ENCODE data around the gene PLOD1. TPM values are rescaled to one million over a fixed set of nuclear protein-coding genes. Genes with fewer than 3 reads are reported as not detected.
A peak's percentile ranks its signal among the peaks of the same experiment; 100 is the strongest.

PLOD1 gene
- total RNA-seq, 1 donor, result 309 TPM

DNA sequence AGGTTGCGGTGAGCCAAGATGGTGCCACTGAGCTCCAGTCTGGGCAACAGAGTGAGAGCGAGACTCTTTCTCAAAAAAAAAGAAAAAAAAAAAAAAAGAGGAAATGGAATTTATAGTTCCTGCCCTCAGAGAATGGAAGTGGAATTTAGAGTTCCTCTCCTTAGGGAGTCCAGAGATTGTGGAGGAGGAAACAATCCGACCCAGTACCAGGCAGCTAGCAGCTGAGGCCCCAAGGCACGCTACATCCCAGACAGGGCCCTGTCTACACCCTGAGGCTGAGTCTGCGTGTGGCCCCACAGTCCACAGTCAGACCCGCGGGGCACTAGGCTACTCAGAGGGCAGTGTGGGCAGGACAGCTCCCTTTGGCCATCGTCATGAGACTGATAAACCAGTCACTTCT is 43.8 kb downstream of the PLOD1 start:
- no peak for TF ChIP-seq CTCF (IDR thresholded peaks at IDR 0.05; ENCODE audit: insufficient read depth, low read depth, low read length)
- H3K4me3 ChIP-seq (ENCODE audit: low read depth, low read length), result no peak overlapping the region
- DNase-seq (ENCODE audit: low read depth), result no peak

DNA sequence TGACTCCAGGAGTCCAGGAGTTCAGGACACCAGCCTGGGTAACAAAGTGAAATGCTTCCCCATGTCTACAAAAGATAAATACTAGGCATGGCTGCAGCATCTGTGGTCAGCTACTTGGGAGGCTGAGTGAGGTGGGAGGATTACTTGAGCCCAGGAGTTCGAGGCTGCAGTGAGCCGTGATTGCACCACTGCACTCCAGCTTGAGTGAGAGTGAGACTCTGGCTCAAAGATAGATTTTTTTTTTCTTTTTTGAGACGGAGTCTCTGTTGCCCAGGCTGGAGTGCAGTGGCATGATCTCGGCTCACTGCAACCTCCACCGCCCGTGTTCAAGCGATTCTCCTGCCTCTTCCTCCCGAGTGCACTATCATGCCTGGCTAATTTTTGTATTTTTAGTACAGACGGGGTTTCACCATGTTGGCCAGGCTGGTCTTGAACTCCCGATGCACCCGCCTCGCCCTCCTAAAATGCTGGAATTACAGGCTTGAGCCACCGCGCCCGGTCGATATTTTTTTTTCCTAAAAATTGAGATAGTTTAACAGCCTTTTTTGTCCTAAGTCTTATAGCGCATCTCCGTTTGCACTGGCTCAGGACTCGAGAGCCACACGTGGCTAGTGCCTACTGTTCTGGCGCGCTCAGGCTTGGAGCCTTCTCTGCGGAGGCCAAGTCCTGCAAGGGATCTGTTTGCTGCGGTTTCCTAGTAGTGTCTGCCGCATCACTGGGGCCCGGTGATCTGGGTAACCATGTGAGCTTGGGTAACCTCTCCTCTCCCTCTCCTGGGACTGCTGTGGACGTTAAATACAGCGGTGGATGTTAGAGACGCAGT is 44.7 kb downstream of the PLOD1 start:
- peak overlapping the region; percentile 74 for H3K4me3 ChIP-seq (ENCODE audit: low read depth, low read length)
- no peak for DNase-seq (ENCODE audit: low read depth)
- TF ChIP-seq CTCF (IDR thresholded peaks at IDR 0.05; ENCODE audit: insufficient read depth, low read depth, low read length), result no peak

DNA sequence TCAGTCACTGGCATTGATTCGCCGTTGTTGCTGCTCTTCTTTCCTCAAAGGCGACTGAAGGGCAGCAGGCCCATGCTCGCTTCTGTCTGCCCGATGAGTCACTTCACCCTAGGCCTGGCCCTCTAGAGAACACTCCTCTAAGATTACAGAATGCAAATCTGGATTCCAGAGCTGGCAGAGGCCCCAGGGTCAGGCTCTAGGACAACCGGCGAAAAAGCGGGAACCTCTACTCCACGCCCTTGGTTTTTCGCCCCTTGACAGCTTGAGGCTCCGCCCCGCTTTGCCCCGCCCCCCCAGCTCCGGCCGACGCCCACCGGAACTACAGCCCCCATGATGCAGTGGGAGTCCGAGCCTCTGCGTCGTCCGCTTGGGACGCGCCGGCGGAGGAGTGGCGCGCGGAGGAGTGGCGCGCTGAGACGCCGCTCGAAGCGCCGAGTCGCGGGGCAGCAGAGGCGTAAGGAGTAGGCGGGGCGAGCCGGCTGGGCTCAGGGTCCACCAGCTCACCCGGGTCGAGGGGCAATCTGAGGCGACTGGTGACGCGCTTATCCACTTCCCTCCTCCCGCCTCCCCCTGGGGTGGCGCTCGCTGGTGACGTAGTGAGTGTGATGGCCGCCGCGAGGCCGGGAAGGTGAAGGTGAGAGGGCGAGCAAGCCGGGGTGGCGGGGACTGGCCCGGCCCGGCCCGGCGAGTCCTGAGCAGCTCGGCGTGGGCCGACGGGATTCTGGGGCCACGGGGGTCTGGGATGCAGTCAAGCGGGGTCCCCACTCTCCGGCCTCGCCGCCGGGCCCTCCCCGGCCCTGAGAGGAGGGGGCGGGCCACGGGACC is 45.5 kb downstream of the PLOD1 start, which contains the start of gene MFN2:
MFN2 (plus strand) TSS at position 594 of the 825 bp plus-strand sequence. CDS start 8,725 bp downstream, outside the sequence.
- no peak for TF ChIP-seq CTCF (IDR thresholded peaks at IDR 0.05; ENCODE audit: insufficient read depth, low read depth, low read length)
- peak; percentile 98 for DNase-seq (ENCODE audit: low read depth)
- peak within 1 kb of the TSS; percentile 74 for H3K4me3 ChIP-seq (ENCODE audit: low read depth, low read length)

GRCh38 chr1:11980676-11980972 is 46.1 kb downstream of the PLOD1 start:
- peak overlapping the region; percentile 74 for H3K4me3 ChIP-seq (ENCODE audit: low read depth, low read length)
- DNase-seq (ENCODE audit: low read depth), result no peak
- TF ChIP-seq CTCF (IDR thresholded peaks at IDR 0.05; ENCODE audit: insufficient read depth, low read depth, low read length), result no peak

GRCh38 chr1:11981378-11982009 is 47.0 kb downstream of the PLOD1 start:
- H3K4me3 ChIP-seq (ENCODE audit: low read depth, low read length), result peak overlapping the region; percentile 74
- DNase-seq (ENCODE audit: low read depth), result no peak
- TF ChIP-seq CTCF (IDR thresholded peaks at IDR 0.05; ENCODE audit: insufficient read depth, low read depth, low read length), result no peak

GRCh38 chr1:11982010-11982392 is 47.5 kb downstream of the PLOD1 start:
- peak; percentile 26 for DNase-seq (ENCODE audit: low read depth)
- no peak overlapping the region for H3K4me3 ChIP-seq (ENCODE audit: low read depth, low read length)
- TF ChIP-seq CTCF (IDR thresholded peaks at IDR 0.05; ENCODE audit: insufficient read depth, low read depth, low read length), result peak; percentile 41
